Dendritic cell treated with granulocyte-macrophage colony-stimulating factor and Interleukin-4, amounts not matched to agents 40 ng/mL and 50 ng/mL, for 4 days (primary cell): ENCODE results near the gene GUCY2F.

Experiments
- H3K27ac Mint-ChIP-seq: one replicate; pipeline ENCODE4 v1.8.0; 2022; ENCODE audit warnings: mild to moderate bottlenecking, mixed read lengths
- H3K27me3 Mint-ChIP-seq: one replicate; pipeline ENCODE4 v1.8.0; 2022; ENCODE audit warnings: mild to moderate bottlenecking, mixed read lengths
- H3K36me3 Mint-ChIP-seq: one replicate; pipeline ENCODE4 v1.8.0; 2022; ENCODE audit warnings: low read depth, mixed read lengths
- H3K4me1 Mint-ChIP-seq: one replicate; pipeline ENCODE4 v1.8.0; 2022; ENCODE audit warnings: low read depth, mixed read lengths
- H3K4me3 Mint-ChIP-seq: one replicate; pipeline ENCODE4 v1.8.0; 2022; ENCODE audit warnings: mild to moderate bottlenecking, moderate library complexity, mixed read lengths
- H3K9me3 Mint-ChIP-seq: one replicate; pipeline ENCODE4 v1.8.0; 2022; ENCODE audit warnings: mixed read lengths
- intact Hi-C: fragments of 100-400 bp; cut with micrococcal nuclease; formaldehyde crosslinking; loops from one replicate; pipeline ENCODE4 v1.15.0; 2022

Gene GUCY2F

DNA sequence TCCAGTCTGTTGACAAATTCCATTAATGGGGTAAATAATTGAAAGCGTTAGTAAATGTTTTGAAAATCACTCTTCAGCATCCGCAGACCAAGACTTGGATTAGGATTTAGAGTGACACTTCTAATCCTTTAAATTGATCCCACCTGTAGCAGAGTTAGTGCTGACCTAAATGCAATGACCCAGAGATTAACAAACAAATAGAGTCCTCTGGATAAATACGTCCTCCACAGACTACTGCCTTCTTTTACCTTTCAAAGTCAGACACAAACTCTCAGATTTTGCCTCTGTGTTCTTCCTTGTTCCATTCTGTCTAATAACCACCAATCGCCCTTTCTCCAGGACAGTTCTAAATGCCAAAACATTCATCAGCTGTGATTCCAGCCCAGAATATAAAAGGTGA lies at the start of gene GUCY2F:
Gene GUCY2F, minus strand, starts transcription at position 101 of the 400 bp plus-strand sequence. CDS start 6,150 bp downstream, outside the sequence.
- intact Hi-C loops, result no loop called here
- H3K36me3 Mint-ChIP-seq, result no peaks in the 10 kb centered on the region
- H3K9me3 Mint-ChIP-seq, result no peaks in the 10 kb centered on the region
- no peak within 1 kb of the TSS for H3K4me3 Mint-ChIP-seq
- no peaks in the 10 kb centered on the region for H3K4me1 Mint-ChIP-seq
- no peak within 1 kb of the TSS for H3K27ac Mint-ChIP-seq
- H3K27me3 Mint-ChIP-seq, result no peaks in the 10 kb centered on the region

DNA sequence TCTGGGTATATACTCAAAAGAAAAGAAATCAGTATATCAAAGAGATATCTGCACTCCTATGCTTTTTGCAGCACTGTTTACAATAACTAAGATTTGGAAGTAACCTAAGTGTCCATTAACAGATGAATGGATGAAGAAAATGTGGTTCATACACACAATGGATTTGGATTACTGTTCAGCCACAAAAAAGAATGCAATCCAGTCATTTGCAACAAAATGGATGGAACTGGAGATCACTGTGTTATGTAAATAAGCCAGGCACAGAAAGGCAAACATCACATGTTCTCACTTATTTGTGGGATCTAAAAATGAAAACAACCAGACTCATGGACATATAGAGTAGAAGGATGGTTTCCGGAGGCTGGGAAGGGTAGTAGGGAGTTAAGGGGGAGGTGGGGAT lies 37.1 kb upstream of the GUCY2F start:
- H3K27ac Mint-ChIP-seq, result no peak overlapping the region
- no peaks in the 10 kb centered on the region for H3K27me3 Mint-ChIP-seq
- no peaks in the 10 kb centered on the region for H3K4me1 Mint-ChIP-seq
- intact Hi-C loops, result no loop called here
- H3K36me3 Mint-ChIP-seq, result no peaks in the 10 kb centered on the region
- no peaks in the 10 kb centered on the region for H3K9me3 Mint-ChIP-seq
- no peak overlapping the region for H3K4me3 Mint-ChIP-seq

DNA sequence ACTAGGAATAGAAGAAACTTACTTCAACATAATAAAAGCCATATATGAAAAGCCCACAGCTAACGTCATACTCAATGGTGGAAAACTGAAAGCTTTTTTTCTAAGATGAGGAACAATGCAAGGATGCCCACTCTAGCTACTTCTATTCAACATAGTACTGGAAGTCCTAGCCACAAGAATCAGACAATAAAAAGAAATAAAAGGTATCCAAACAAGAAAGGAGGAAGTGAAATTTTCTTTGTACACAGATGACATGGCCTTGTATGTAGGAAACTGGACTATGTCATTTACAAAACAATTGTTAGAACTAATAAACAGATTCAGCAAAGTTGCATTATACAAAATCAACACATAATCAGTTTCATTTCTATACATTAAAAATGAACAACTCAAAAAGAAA lies 29.2 kb upstream of the GUCY2F start:
- no peak overlapping the region for H3K4me3 Mint-ChIP-seq
- no peaks in the 10 kb centered on the region for H3K36me3 Mint-ChIP-seq
- H3K9me3 Mint-ChIP-seq, result no peaks in the 10 kb centered on the region
- intact Hi-C loops, result no loop called here
- no peak overlapping the region for H3K27ac Mint-ChIP-seq
- no peaks in the 10 kb centered on the region for H3K4me1 Mint-ChIP-seq
- no peaks in the 10 kb centered on the region for H3K27me3 Mint-ChIP-seq

DNA sequence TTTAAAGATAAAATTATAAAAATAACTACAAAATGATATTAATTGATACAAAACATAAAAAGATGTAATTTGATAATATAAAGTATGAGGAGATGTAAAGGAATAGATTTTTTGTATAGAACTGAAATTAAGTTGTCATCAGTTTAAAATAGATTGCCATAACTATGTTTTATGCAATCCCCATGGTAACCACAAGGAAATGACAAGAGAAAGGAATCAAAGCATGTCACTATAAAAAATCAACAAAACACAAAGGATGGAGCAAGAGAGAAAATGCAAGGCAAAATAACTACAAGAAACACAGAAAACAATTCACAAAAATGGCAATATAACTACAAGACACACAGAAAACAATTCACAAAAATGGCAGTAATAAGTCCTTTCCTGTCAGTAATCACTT lies 27.0 kb upstream of the GUCY2F start:
- Mint-ChIP-seq H3K4me1 (no peaks in the 10 kb centered on the region), H3K9me3 (no peaks in the 10 kb centered on the region), H3K27ac (no peak overlapping the region), H3K36me3 (no peaks in the 10 kb centered on the region), H3K27me3 (no peaks in the 10 kb centered on the region), H3K4me3 (no peak overlapping the region)
- intact Hi-C loops, result no loop called here

DNA sequence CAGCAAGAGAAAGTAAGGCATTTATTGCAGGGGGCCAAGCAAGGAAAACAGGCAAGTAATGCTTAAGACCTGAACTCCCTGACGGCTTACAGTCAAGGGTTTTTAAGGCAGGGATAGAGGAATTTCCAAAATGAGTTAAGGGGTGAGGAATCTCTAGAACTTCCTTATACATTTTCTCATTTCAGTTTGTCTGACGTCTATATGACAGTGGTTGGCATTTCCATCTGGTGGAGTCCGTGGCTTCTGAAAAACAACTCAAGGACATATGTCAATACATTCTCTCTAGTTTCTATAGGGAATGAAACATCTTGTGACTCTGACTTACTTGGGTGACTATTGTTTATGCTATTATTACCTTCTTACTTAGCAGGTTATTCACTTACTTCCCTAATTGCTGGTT lies 19.3 kb upstream of the GUCY2F start:
- Mint-ChIP-seq H3K4me3 (no peak overlapping the region), H3K4me1 (no peaks in the 10 kb centered on the region), H3K27ac (no peak overlapping the region), H3K27me3 (no peaks in the 10 kb centered on the region), H3K9me3 (no peaks in the 10 kb centered on the region), H3K36me3 (no peaks in the 10 kb centered on the region)
- intact Hi-C loops, result no loop called here

DNA sequence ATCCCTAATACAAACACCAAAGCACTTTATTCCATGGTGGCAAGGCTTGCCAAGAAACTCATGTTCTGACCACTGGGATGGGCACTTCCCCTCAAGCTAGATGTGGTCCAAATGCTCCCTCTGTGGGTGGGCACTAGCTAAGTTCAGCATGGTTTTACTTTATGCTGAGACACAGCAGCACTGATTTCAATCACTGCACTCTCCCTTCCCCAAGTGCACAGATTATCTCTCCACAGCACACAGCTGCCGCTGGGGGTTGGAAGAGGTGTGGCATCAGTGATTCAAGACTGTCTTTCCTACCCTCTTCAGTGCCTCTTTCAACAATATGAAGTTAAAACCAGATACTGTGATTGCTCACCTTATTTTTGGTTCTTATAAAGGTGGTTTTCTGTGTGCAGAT lies 16.5 kb upstream of the GUCY2F start:
- Mint-ChIP-seq H3K4me3 (no peak overlapping the region), H3K9me3 (no peaks in the 10 kb centered on the region), H3K4me1 (no peaks in the 10 kb centered on the region), H3K36me3 (no peaks in the 10 kb centered on the region), H3K27me3 (no peaks in the 10 kb centered on the region), H3K27ac (no peak overlapping the region)
- intact Hi-C loops, result no loop called here

DNA sequence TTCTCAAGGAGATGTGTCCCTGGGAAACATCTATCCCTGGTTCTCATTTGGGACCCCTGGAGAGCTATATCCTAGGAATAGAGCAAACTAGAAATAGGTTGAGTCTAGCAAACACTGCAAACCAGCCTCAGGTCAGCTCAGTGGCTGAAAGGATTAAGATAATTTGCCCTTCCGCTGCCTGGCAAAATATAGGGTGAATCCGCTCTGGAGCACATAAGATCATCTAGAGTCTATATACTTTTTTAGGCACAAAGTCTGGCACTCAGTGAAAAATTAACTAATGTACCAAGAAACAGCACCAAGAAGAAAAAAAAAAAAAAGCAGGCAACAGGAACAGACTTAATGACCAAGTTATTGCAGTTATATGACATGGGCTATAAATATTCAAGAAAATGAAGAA lies 7.3 kb upstream of the GUCY2F start:
- H3K4me1 Mint-ChIP-seq, result no peaks in the 10 kb centered on the region
- H3K9me3 Mint-ChIP-seq, result no peaks in the 10 kb centered on the region
- no peak overlapping the region for H3K27ac Mint-ChIP-seq
- no peaks in the 10 kb centered on the region for H3K27me3 Mint-ChIP-seq
- H3K36me3 Mint-ChIP-seq, result no peaks in the 10 kb centered on the region
- intact Hi-C loops, result loop anchor here (5.0 kb wide), 2 partner anchors 43 to 398 kb away; no protein-coding TSS in a partner anchor
- H3K4me3 Mint-ChIP-seq, result no peak overlapping the region

DNA sequence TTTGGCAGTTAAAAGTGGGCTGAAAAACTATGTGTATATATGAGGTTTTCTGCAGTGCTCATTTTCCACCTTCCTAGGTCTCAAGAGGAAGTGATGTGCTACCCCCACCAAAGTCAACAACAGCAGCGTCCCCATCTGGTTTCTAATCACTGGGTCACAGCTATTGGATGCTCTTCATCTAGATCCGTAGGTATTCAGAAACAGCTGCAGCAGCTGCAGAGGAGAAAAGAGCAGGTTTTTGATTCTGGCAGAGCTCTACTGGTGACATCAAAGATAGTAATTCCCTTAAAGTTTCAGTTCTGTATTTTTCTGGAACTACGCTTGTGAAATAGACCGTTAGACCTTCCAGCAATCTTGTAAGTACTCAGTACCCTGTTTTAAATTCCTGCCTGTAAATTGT lies 5.8 kb upstream of the GUCY2F start:
- H3K9me3 Mint-ChIP-seq, result no peaks in the 10 kb centered on the region
- no peaks in the 10 kb centered on the region for H3K4me1 Mint-ChIP-seq
- H3K36me3 Mint-ChIP-seq, result no peaks in the 10 kb centered on the region
- no peak overlapping the region for H3K27ac Mint-ChIP-seq
- H3K27me3 Mint-ChIP-seq, result no peaks in the 10 kb centered on the region
- no peak overlapping the region for H3K4me3 Mint-ChIP-seq
- intact Hi-C loops, result loop anchor here (2.0 to 5.0 kb wide), 3 partner anchors 45 to 400 kb away; no protein-coding TSS in a partner anchor

DNA sequence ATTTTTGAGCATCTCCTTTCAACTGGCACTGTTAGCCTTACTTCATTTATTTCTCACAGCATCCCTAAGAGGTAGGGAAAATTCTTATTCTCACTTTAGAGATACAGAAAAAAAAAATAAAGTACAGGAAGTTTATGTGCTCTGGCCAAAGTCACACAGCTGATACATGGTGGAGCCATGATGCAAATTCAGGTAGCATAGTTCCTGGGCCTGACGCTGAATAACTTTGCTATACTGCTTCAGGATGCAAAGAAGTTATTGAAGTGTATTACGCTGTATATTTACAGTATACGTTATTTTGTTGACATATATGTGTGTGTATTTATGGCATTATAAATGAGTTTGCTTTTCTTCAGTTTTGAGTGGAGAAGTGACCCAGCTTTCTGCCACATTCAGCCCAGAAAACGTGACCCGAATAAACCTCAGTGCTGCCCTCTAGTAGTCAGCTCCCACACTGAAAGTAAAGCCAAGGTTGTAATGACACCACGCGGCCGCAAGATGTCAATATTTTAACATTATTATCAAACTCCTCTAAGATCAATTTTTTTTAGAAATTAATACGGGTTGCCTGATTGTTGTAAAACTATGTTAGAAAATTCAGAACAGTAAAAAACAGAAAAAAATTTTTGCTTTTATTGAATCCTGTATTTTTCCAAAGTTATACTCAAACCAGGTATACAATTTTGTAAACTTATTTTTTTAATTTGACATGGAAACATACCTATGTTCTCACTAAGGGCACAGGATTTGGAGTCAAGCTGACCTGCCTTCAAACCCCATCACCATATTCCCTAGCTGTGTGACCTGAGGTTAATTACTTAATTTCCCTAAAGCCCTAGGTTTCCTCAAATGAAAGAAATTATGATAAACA lies 3.8 kb upstream of the GUCY2F start:
- no peak overlapping the region for H3K4me3 Mint-ChIP-seq
- H3K27ac Mint-ChIP-seq, result no peak overlapping the region
- H3K27me3 Mint-ChIP-seq, result no peaks in the 10 kb centered on the region
- H3K4me1 Mint-ChIP-seq, result no peaks in the 10 kb centered on the region
- intact Hi-C loops, result loop anchor here (2.0 to 5.0 kb wide), 3 partner anchors 47 to 402 kb away; no protein-coding TSS in a partner anchor
- no peaks in the 10 kb centered on the region for H3K9me3 Mint-ChIP-seq
- H3K36me3 Mint-ChIP-seq, result no peaks in the 10 kb centered on the region

DNA sequence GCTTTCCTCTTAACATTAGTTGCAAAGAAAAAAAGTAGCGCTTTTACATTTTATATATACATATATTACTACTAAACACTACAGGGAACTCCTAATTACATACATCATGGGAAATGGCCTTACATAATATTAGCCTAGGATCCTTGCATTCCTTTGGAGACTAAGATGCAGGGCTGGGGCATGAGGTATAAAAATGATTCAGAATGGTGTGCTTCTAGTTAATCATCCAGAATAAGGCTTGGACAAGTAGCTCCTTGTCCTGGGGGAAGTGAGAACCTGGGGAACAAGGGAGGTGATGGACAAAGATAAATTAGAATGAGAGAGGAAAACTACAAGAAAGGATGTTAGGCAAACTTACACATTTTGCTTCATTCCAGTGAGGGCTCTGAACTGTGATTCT lies 3.0 kb upstream of the GUCY2F start:
- Mint-ChIP-seq H3K27me3 (no peaks in the 10 kb centered on the region), H3K9me3 (no peaks in the 10 kb centered on the region)

DNA sequence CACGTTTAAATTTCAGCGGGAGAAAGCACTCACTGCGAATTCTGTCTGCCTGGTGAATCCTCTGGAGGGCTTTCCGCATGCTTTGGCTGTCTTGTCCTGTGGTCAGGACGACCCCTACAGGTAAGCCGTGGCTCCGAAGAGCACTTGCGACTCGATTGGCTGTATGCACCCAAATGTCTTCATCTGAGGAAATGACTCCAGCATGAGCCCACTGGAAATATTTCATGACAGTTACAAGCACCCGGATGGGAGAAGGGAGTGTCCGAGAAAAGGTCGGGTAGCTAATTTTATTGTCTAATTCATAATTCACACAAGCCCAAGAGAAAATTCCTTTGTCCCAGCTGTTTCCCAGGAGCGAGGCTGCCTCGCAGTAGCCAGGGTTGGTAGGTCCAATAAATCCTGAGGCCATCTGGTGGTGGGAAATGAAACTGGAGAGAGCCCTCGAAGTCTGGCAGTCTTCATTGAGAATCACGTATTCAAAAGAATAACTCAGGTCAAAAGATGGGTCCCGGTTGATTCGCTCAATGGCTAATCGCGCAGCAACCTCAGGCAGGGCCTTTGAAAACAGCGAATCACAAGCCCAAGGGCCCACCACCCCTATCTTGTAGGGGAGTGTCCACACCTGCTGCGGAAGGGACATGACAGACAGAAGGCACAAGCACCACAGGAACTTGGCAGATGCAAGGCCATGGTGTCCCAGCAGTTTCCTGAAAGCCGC lies 6.6 kb downstream of the GUCY2F start:
- Mint-ChIP-seq H3K27ac (no peak overlapping the region), H3K36me3 (no peaks in the 10 kb centered on the region), H3K4me1 (peaks cover 8% of the 10 kb centered on the region), H3K27me3 (no peaks in the 10 kb centered on the region), H3K9me3 (no peaks in the 10 kb centered on the region), H3K4me3 (no peak overlapping the region)
- intact Hi-C loops, result no loop called here

More for the DNA sequence above, 3.0 kb upstream of the GUCY2F start:
- H3K4me1 Mint-ChIP-seq, result no peaks in the 10 kb centered on the region
- intact Hi-C loops, result loop anchor here (5.0 kb wide), 2 partner anchors 47 to 402 kb away; no protein-coding TSS in a partner anchor
- no peaks in the 10 kb centered on the region for H3K36me3 Mint-ChIP-seq
- H3K27ac Mint-ChIP-seq, result no peak overlapping the region
- no peak overlapping the region for H3K4me3 Mint-ChIP-seq

DNA sequence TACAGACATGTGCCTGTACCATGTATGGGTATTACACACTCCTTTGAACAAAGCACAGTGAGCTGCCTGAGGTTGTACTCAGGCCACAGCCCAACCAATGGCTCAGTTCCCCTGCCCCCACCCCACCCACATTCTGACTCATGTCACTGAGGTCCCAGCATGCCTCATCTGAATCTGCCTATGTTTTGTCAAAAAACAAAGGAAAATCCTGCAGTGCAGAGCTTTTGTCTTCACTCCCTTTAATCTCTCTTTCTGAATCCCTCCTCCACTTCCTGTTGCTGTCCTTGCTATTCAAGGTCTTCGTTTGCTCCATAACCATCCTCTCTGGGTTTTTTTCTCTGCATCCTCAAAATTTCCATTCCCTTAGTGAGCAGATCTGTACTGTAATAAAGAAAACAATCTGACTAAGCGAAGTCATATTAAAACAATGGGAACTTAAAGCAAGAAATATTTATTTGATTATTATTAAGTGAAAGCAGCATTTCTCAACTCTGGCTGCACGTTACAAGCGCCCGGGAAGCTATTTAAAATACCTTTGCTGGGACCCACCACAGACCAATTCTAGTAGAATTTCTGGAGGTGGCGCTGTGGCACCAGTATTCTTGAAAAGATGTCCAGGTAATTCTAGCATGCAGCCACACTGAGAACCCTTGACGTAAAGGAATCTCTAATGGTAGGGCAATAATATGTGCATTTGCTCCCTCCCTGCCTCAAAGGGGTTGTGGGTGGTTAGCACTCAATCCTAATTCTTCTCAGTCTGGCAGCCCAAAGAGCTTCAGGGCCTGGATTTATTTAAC lies 8.7 kb downstream of the GUCY2F start:
- no peak overlapping the region for H3K27ac Mint-ChIP-seq
- H3K4me1 Mint-ChIP-seq, result peaks cover 8% of the 10 kb centered on the region
- no peaks in the 10 kb centered on the region for H3K27me3 Mint-ChIP-seq
- no peaks in the 10 kb centered on the region for H3K9me3 Mint-ChIP-seq
- H3K36me3 Mint-ChIP-seq, result no peaks in the 10 kb centered on the region
- intact Hi-C loops, result no loop called here
- H3K4me3 Mint-ChIP-seq, result no peak overlapping the region

DNA sequence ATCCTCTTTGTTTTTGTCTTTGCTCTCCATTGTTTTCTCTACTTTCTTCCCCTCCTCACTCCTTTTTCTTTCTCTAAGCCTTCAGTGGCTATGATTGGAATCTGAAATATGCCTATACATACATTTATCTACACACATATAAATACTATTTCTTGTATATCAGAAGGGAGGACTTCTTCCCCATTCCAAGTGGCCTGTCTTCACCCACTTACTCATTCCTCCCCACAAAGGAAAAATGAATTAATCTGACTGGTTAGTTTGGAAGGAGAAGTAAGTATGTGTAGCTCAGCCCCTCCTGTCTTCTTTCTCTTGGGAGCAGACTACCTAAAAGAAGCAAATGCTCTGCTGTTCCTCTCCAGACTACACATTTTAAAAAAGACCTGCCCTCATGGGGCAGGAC lies 17.7 kb downstream of the GUCY2F start:
- H3K4me3 Mint-ChIP-seq, result no peak overlapping the region
- no peak overlapping the region for H3K27ac Mint-ChIP-seq
- H3K4me1 Mint-ChIP-seq, result no peaks in the 10 kb centered on the region
- H3K27me3 Mint-ChIP-seq, result peaks cover 3% of the 10 kb centered on the region
- no peaks in the 10 kb centered on the region for H3K9me3 Mint-ChIP-seq
- H3K36me3 Mint-ChIP-seq, result no peaks in the 10 kb centered on the region
- intact Hi-C loops, result no loop called here

DNA sequence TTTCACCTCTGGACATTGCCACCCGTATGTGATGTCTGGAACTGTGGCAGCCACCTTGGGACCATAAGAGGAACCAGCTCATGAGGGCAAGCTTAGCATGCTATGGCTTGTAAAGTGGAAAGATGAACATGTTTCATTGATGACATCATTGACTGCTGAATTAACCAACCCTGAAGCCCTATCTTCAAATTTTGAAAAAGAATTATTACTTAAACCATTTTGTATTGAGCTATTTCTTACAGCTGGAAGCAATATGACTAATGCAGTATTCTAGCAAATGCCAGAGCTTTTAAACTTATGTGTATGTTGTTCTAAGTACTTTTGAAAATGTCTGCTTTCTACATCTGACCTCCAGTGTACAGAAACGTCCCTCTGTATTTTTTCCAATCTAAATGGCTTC lies 18.1 kb downstream of the GUCY2F start:
- Mint-ChIP-seq H3K36me3 (no peaks in the 10 kb centered on the region), H3K27ac (no peak overlapping the region), H3K27me3 (peaks cover 3% of the 10 kb centered on the region), H3K4me1 (no peaks in the 10 kb centered on the region), H3K4me3 (no peak overlapping the region), H3K9me3 (no peaks in the 10 kb centered on the region)
- intact Hi-C loops, result no loop called here
